Raji (cell line): ENCODE results near the gene RPS6KA4.

Experiments used
- POLR2A ChIP-seq: IDR thresholded peaks from 2 replicates; pipeline ENCODE4 v1.6.1; 2011; ENCODE audit warnings: low read depth, low read length, control low read depth; ENCODE audit not compliant: insufficient read depth

RPS6KA4 gene

GRCh38 chr11:64358907-64359711 lies at the start of gene RPS6KA4:
RPS6KA4 (plus strand) TSS chr11:64359162; CDS start chr11:64359236, 74 bp downstream.
- peak; percentile 69 for TF ChIP-seq POLR2A

DNA sequence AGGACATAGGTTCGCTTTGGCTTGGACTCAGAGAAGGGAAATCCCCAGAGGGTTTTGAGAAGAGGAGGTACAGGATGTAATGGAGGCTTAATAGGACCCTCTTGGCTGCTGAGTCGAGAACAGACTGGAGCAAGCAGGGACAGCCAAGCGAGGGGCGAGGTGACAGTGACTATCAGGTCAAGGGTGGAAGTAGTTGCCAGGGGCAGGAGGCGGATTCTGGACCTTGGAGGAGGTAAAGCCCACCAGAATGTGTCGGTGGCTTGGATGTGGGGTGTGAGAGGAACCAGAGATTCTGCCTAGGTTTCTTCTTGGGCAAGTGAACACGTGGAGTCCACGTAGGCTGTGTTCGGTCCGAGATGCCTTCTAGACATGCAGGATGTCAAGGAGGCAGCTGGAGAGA lies 46.0 kb upstream of the RPS6KA4 start:
- TF ChIP-seq POLR2A: no peak

GRCh38 chr11:64313491-64314145 lies 45.3 kb upstream of the RPS6KA4 start:
- no peak for TF ChIP-seq POLR2A

- no peak for TF ChIP-seq POLR2A
Measured at GRCh38 chr11:64314146-64314804, 44.7 kb upstream of the RPS6KA4 start.

GRCh38 chr11:64314805-64315561 lies 44.0 kb upstream of the RPS6KA4 start:
- 0 out of 2 replicates have a peak, but pooled peaks have one; percentile 11 for TF ChIP-seq POLR2A

- TF ChIP-seq POLR2A: no peak
Measured at GRCh38 chr11:64316672-64317324, 42.2 kb upstream of the RPS6KA4 start.

GRCh38 chr11:64317325-64317960 lies 41.5 kb upstream of the RPS6KA4 start, which contains the start of gene TRMT112:
TRMT112 (minus strand) TSS chr11:64317559; CDS start chr11:64317526, 33 bp downstream.
- peak; percentile 90 for TF ChIP-seq POLR2A

DNA sequence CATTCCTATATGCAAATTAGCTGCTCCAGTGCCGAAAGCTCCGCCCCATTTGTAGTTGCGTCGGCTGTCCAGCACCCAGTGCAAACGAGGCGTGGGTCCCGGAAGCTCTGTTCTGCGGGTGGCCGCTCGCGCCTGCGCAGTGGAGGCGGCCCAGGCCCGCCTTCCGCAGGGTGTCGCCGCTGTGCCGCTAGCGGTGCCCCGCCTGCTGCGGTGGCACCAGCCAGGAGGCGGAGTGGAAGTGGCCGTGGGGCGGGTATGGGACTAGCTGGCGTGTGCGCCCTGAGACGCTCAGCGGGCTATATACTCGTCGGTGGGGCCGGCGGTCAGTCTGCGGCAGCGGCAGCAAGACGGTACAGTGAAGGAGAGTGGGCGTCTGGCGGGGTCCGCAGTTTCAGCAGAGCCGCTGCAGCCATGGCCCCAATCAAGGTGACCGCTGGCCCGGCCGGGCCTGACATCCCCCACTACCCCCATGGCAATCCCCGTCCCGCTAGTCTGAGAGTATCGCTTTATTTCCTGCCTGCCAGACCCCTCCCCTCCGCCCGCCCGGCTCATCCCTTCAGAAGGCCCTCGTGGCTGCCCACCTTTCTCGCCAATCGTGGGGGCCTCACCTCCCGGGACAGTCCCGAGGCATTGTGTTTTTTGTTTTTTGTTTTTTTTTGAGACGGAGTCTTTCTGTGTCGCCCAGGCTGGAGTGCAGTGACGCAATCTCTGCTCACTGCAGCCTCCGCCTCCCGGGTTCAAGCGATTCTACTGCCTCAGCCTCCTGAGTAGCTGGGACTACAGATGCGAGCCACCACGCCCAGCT lies 40.8 kb upstream of the RPS6KA4 start, which contains the start of gene PRDX5:
PRDX5 (plus strand) TSS at position 161 of the 805 bp plus-strand sequence; CDS start at position 256, 95 bp downstream.
- TF ChIP-seq POLR2A: peak; percentile 77

DNA sequence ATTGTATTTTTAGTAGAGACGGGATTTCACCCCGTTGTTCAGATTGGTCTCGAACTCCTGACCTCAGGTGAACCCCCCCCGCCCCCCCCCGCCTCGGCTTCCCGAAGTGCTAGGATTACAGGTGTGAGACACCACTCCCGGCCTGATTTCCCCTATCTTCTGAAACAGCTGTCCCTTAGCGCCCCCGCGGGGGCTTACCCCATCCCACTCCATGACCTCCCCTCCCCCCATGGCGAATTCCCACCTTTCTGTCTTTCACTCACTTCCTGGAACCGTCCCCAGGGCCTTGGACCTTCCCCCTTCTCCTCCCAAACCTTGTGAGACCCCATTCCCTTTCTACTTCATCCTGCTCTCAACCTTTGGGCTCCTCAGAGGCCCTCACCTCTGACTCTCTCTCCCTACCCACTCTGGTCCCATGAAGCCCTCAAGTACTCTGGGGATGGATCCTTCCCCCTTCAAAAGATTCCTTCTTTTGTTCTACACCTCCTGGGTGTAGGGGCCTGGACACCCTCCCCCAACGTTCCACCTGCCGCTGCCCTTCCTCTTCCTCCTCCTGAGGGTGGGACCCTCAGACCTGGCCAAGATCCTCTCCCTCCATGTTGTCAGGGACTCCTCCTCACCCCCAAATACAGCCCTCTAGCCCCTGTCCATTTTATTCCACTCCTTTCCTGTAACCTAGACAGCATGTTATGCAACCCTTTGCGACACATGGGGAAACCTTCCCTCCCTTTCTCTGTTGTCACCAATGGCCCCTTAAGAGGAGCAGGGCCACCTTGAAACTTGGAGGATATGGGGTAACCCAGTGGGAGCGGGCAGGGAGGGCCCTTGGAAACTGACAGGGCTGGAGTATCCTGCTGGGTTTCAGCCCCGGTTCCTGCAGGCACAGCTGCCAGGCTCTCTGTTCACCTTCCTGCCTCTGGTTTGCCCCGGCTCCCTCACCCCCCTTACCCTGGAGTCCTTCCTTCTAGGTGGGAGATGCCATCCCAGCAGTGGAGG lies 39.9 kb upstream of the RPS6KA4 start:
- no peak for TF ChIP-seq POLR2A

GRCh38 chr11:64320556-64320955 lies 38.4 kb upstream of the RPS6KA4 start:
- TF ChIP-seq POLR2A: no peak

- no peak for TF ChIP-seq POLR2A
Measured at GRCh38 chr11:64321026-64321425, 37.9 kb upstream of the RPS6KA4 start.

DNA sequence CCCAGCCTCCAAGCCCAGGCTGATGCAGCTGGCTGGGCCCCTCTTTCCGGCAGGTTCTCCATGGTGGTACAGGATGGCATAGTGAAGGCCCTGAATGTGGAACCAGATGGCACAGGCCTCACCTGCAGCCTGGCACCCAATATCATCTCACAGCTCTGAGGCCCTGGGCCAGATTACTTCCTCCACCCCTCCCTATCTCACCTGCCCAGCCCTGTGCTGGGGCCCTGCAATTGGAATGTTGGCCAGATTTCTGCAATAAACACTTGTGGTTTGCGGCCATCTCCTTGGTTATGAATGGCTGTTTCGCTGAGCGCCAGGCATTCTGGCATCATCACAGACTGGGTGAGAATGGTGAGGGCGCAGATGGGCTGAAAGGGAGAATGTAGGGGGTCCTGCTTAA lies 37.4 kb upstream of the RPS6KA4 start:
- TF ChIP-seq POLR2A: no peak
